Bronchial epithelial cell (primary cell): ENCODE measurements around the gene ARPC4. TPM values are rescaled to one million over a fixed set of nuclear protein-coding genes. Genes with fewer than 3 reads are reported as not detected.

ENCODE experiments used
- DNase-seq: peaks from one replicate; pipeline ENCODE4 v3.0.0-alpha.2; 2010; ENCODE audit warnings: low read depth
- FAIRE-seq: peaks from 2 replicates; lab custom pipeline; 2011; peaks lifted over from hg19 to GRCh38; lab: Jason Lieb, UNC
- H3K27me3 ChIP-seq: 2 replicates; pipeline ENCODE4 v1.5.1; 2011; ENCODE audit warnings: low read length; ENCODE audit not compliant: control insufficient read depth, insufficient read depth
- H3K36me3 ChIP-seq: 2 replicates; pipeline ENCODE4 v1.5.1; 2011; ENCODE audit warnings: low read length; ENCODE audit not compliant: control insufficient read depth, insufficient read depth
- H3K4me3 ChIP-seq: 2 replicates; pipeline ENCODE4 v1.5.1; 2011; ENCODE audit warnings: mild to moderate bottlenecking, low read depth, low read length, control low read depth
- total RNA-seq: library from RNA; depleted of rRNA; stranded (reverse); fragments of >200 nt; gene quantifications from 2 replicates; pipeline ENCODE4 v1.2.1, GENCODE V29; 2014
- TF ChIP-seq, protein P1 (sequence below): IDR thresholded peaks from 2 replicates; pipeline ENCODE4 v1.5.1; 2011; ENCODE audit warnings: mild to moderate bottlenecking, moderate library complexity, low read length, control low read depth, inconsistent platforms; ENCODE audit not compliant: insufficient read depth, severe bottlenecking

The ARPC4 gene
- total RNA-seq, 1 donor from 2014 or later = 192 TPM

DNA sequence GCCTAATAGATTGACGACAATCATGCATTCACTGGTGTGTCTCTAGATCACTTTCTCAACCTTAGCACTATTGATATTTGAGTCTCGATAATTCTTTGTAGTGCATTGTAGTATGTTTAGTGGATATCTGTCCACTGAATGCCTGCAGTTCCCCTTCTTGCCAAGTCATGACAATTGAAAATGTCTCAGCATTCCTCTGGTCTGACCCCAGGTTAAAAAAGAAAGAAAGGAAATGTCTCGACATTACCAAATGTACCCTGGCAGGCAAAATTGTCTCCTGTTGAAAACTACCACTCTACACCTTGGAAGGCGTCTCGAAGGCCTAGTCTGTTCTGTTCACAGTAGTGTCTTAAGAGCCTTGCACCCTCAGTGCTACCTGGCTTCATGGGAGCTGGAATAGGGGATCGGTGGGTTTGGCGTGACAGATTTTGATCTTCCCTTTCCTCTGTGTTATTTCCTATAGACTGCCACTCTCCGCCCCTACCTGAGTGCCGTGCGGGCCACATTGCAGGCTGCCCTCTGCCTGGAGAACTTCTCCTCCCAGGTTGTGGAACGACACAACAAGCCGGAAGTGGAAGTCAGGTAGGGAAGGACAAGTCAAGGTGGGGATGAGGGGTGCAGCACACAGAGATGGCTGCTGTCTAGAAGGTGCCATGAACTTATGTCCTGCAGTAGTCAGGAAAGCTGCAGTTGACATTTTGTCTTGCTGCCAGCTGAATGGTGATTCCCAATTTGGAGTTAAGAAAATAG lies 4.5 kb downstream of the ARPC4 start:
- Histone ChIP-seq H3K4me3 (no peak overlapping the region), H3K36me3 (peaks cover 28% of the 10 kb centered on the region), H3K27me3 (no peaks in the 10 kb centered on the region)
- TF ChIP-seq, protein P1, sequence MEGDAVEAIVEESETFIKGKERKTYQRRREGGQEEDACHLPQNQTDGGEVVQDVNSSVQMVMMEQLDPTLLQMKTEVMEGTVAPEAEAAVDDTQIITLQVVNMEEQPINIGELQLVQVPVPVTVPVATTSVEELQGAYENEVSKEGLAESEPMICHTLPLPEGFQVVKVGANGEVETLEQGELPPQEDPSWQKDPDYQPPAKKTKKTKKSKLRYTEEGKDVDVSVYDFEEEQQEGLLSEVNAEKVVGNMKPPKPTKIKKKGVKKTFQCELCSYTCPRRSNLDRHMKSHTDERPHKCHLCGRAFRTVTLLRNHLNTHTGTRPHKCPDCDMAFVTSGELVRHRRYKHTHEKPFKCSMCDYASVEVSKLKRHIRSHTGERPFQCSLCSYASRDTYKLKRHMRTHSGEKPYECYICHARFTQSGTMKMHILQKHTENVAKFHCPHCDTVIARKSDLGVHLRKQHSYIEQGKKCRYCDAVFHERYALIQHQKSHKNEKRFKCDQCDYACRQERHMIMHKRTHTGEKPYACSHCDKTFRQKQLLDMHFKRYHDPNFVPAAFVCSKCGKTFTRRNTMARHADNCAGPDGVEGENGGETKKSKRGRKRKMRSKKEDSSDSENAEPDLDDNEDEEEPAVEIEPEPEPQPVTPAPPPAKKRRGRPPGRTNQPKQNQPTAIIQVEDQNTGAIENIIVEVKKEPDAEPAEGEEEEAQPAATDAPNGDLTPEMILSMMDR = no peak
- DNase-seq (no peak), FAIRE-seq (no peak)

DNA sequence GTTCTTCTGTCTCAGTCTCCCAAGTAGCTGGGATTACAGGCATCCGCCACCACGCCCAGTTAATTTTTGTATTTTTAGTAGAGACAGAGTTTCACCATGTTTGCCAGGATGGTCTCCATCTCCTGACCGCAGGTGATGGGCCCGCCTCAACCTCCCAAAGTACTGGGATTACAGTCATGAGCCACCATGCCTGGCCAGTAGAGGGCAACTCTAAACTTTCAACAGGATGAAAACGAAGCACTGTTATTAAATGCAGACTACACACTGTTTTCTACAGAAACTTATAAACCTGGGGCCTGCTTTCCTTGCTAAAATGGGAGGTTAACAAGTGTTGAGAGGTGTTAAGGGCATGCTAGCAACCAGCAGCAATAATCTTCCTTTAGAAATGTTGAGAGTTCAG lies 7.6 kb downstream of the ARPC4 start:
- TF ChIP-seq, protein P1 = peak; percentile 27
- Histone ChIP-seq H3K27me3 (no peaks in the 10 kb centered on the region), H3K36me3 (peaks cover 38% of the 10 kb centered on the region), H3K4me3 (no peak overlapping the region)
- no peak for DNase-seq
- FAIRE-seq = no peak

DNA sequence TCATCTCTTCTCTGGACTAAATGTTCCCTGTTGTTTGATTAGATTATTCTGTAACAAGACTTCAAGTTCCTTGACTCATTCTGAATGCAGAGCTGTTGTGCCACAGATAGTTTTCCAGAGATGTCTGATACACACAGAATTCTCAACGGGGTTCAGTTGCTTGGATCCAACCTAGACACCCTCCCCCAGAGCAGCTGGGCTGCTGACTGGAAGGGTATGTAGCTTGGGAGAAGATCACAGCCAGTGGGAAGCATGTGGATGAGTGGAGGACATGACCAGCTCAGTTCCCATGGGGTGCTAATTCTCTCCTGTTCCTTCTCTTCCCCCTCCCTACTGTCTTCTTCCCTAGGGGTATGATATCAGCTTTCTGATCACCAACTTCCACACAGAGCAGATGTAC lies 10.6 kb downstream of the ARPC4 start:
- TF ChIP-seq, protein P1 = no peak
- no peak for FAIRE-seq
- H3K4me3 ChIP-seq = no peak overlapping the region
- H3K36me3 ChIP-seq = peaks cover 34% of the 10 kb centered on the region
- no peaks in the 10 kb centered on the region for H3K27me3 ChIP-seq
- DNase-seq = no peak

DNA sequence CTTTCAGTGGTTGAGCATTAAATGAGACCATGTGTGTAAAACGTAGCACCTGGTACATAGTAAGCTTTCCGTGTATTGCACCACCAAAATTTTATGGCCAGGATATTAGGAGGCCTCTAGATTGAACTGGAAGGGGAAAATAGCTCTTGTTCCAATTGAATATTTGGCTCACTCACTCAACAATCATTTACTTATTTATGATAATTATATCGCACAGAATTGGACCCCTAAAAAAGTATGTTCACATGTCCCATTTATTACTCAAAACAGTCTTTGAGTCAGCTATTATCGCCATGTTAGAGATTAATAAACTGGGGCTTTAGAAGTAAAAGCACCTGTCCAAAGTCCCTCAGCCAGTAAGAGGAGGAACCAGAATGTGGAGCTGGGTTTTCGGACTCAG lies 12.1 kb downstream of the ARPC4 start:
- TF ChIP-seq, protein P1 = no peak
- Histone ChIP-seq H3K36me3 (peaks cover 28% of the 10 kb centered on the region), H3K27me3 (no peaks in the 10 kb centered on the region), H3K4me3 (no peak overlapping the region)
- FAIRE-seq = no peak
- DNase-seq = no peak

DNA sequence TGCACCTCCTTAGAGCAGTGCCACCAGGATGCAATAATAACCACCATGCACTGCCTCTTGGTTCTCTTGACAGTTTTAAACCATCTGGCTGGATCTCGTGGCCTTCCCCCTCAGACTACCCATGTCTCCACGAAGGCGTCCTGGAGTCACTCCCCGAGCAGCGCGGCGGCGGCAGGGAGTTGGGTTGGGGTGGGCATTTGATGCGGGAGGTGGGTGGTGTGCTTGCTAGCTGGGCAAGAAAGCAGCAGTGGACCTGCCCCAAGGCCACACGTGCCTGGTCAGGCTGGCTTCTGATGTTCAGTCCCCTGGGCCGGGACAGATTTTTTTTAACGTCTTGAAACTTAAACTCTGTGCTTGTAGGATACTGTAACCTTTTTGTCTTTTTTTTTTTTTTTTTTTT lies 13.3 kb downstream of the ARPC4 start:
- no peak for FAIRE-seq
- H3K27me3 ChIP-seq = no peaks in the 10 kb centered on the region
- TF ChIP-seq, protein P1 = no peak
- H3K36me3 ChIP-seq = peaks cover 24% of the 10 kb centered on the region
- H3K4me3 ChIP-seq = no peak overlapping the region
- DNase-seq = no peak
